GM19468 (cell line): ENCODE measurements around the gene TGM6.
"Not testable (repeated sequence)": the region's sequence is repeated elsewhere in the genome, so short reads cannot be mapped to it uniquely, and the experiment has no call there.

ENCODE experiments used
- ATAC-seq: cut with Tn5 transposase; IDR thresholded peaks from one replicate; pipeline ENCODE4 v1.9.1; 2021; ENCODE audit warnings: mild to moderate bottlenecking, moderate library complexity, moderate number of reproducible peaks; ENCODE audit not compliant: unreplicated experiment; ENCODE audit errors: extremely low read depth

TGM6 gene

DNA sequence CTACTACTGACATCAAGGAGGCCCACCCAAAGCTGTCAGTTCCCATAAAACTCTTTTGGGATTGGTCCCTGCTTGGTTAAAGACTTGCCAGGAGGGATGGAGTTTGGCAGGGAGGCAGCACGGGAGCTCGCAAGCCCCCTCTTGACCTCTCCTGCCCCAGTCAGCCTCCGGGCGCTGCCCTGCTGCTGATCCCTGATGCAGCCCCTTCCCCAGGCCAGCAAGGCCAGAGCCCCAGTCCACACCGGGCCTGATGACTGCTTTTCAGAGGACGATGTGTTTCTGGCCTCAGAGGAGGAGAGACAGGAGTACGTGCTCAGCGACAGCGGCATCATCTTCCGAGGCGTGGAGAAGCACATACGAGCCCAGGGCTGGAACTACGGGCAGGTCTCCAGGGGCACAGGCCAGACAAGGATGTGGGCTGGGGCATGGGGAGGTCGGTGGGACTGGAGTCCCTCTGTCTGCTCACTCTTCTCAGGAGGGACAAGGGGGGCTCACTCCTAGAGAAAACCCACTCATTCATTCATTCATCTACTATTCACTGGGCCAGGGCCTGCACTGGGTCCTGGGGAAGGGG lies 15.6 kb downstream of the TGM6 start:
- no peak for ATAC-seq

DNA sequence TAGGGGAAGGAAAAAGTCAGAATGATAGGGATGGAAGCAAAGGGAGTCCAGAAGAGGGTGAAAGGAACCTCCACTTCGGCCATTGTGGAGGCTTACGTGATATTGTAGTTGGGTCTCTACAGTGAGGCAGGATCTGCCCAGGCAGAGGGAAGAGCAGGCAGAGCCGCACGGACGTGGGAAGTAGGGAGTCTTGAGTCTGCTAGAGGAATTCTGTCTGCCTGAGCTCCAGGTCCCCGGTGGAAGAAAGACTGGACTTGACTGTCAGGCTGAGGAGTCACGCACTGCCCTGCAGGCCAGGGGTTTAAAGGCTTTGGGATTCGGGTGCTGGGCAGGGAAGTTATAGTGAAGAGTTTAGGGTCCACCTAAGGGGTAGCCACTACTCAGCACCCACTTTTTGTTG lies 16.4 kb downstream of the TGM6 start:
- no peak for ATAC-seq

DNA sequence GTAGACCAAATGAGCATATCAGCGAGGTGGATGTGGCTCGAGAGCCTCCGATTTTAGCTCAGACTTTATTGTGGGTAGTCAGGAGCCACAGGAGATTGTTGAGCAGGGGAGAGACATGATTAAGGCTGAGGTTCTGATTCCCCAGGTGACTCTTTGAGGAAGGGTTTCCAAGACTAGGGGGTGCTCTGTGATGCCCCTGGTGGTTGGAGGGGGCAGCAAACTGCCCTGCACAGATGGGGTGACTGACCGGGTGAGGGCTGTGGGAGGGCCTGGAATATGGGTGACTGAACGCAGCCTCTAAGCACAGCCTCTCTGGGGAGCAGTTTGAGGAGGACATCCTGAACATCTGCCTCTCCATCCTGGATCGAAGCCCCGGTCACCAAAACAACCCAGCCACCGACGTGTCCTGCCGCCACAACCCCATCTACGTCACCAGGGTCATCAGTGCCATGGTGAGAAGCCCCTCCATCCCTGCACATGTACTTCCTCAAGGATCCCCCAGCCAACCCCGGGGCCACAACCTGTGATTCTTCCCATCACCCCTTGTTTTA lies 17.0 kb downstream of the TGM6 start:
- ATAC-seq, result no peak

DNA sequence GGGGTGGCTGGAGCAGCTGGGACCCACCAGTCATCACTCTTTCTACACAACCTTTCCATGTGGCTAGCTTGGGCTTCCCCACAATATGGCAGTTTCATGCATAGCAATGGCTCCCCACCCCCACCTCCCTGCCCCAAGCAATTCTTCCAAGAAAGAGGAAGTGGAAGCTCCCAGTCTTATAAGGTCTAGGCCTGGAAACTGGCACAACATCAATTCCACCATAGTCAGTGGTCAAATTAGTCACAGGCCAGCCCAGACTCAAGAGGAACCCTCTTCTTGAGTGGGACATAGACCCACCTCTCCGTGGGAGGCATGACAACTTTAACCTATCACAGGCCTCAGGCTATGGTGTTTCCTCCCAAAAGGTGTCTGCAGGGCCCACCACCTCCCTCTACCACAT lies 17.7 kb downstream of the TGM6 start:
- no peak for ATAC-seq

DNA sequence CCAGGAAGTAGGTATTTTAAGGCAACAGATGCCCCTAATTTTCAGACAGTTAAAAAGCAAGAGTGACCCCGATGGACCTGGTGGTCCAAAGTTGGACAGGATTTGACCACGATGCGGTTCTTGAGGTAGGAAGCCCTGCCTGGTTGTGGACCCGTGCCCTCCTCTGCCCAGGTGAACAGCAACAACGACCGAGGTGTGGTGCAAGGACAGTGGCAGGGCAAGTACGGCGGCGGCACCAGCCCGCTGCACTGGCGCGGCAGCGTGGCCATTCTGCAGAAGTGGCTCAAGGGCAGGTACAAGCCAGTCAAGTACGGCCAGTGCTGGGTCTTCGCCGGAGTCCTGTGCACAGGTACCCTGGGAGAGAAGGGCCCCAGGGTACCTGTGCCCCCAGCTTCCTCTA lies 18.7 kb downstream of the TGM6 start:
- ATAC-seq, result no peak

DNA sequence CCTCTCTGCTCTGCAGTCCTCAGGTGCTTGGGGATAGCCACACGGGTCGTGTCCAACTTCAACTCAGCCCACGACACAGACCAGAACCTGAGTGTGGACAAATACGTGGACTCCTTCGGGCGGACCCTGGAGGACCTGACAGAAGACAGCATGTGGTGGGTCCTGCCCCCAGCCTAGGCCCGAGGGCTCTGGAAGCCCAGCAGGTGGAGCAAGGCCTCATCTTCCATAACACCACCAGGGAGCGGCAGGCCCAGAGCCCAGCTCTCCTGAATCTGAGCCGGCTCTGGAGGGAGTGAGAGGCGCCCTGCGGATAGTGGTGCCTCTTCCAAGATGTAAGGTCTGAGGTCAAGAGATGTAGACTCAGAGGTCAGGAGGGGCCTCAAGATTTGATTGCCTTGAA lies 19.6 kb downstream of the TGM6 start:
- no peak for ATAC-seq

DNA sequence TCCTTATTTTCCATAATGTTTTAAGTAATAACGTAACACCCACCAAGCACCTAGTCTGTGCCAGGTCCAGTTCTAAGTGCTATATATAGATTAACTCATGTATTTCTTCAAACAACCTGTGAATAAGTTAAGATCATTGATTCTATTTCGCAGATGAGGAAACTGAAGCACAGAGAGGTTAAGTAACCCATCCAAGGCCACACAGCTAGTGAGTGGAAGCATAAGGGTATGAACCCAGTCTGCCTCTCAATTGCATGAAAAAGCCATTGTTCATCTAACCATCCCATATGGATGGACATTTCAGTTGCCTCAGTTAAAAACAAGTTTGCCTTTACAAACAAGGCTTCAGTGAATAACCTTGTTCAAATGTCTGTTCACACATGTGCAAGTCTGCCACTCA lies 20.8 kb downstream of the TGM6 start:
- ATAC-seq, result no peak

DNA sequence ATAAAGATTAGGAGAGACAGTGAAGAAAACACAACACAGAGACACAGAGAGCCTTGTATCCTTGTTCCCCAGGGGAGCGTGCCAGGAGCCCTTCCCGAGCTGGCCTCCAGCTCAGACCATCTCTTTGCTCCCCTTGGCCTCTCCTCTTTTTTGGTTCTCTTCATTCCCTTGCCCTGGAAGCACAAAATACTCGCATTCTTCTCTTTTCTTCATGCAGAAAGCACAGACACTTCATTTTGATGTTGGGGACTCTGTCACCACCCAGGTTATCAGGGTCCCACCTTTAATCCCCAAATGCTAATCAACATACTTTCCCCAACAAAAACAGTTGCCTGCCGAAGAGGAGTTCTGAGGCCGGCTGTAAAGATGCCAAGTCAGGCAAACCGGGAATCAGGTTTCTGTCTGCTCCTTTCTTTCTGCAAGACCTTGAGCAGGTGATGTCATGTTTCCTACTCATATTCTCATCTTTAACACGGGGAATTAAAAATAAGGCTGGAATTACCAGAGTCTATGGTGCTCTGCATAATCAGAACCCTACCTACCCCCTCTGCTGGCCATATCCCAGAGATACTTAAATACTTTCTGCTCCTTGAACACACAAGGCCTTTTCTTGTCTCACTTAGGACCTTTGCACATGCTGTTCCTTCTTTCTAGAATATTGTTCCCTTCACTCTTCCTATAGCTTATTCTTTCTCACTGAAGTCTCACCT lies 21.7 kb downstream of the TGM6 start:
- no peak for ATAC-seq

DNA sequence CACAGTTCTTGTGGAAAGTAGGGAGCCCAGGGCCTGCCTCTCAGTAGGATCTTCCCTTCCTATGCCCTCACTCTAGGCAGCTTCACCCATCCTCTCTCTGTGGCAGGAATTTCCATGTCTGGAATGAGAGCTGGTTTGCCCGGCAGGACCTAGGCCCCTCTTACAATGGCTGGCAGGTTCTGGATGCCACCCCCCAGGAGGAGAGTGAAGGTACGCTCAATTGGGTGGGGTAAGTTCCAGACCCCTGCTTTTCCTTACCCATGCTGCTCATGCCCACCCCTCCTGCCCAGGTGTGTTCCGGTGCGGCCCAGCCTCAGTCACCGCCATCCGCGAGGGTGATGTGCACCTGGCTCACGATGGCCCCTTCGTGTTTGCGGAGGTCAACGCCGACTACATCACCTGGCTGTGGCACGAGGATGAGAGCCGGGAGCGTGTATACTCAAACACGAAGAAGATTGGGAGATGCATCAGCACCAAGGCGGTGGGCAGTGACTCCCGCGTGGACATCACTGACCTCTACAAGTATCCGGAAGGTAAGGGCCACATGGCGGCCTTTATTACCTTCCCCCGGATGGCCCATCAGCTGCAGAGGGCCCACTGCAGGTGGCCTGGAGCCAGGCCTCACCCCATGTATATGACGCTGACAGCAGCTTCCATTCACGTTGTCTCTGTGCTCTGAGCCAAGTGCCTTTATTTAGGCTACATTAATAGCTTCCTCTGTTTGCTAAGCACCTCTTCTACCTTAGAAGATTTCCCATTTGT lies 22.8 kb downstream of the TGM6 start:
- no peak for ATAC-seq

DNA sequence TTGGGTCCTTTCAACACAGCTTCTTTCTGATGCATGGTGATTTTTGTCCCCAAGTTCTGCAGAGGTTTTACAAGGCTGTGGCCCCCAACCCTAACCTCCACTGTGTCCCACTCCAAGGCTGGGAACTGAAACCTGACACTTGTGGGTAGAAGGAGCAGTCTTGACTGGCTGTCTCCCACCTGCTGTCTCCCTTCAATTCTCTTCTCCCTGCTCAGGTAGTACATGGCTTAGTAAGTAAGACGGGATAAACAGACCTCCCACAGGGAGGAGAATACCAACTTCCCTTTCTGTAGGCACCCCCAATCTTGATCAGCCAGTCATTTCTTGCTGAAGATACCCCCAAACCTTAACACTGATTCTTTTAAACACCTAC lies 25.0 kb downstream of the TGM6 start:
- ATAC-seq, result no peak

DNA sequence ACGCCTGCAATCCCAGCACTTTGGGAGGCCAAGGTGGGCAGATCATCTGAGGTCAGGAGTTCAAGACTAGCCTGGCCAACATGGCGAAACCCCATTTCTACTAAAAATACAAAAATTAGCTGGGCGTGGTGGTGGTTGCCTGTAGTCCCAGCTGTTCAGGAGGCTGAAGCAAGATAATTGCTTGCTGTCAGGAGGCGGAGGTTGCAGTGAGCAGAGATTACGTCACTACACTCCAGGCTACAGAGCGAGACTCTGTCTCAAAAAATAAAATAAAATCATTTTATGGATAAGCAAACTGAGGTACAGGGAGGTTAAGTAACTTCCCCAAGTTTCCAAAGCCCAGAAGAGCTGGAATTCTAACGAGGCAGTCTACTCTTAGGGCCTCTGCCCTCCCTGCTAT lies 26.7 kb downstream of the TGM6 start:
- ATAC-seq, result not testable (repeated sequence)

DNA sequence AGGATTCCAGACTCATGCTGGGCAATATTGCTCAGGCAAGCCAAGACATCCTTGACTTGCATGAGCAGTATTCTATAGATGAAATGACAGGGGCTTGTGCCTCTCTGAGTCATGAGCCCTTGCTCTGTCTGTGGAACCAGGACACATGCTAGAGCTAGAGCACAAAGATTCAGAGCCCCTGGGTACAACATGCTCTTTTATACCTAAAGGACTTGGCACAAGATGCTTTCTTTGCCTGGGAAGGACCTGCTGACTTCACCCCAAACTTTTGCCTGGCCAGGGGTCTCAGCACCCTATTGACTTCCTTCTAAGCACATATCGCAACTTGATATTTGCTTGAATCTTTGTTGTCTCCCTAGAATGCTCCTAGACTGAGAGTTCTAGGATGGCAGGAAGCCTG lies 27.4 kb downstream of the TGM6 start:
- ATAC-seq, result no peak

DNA sequence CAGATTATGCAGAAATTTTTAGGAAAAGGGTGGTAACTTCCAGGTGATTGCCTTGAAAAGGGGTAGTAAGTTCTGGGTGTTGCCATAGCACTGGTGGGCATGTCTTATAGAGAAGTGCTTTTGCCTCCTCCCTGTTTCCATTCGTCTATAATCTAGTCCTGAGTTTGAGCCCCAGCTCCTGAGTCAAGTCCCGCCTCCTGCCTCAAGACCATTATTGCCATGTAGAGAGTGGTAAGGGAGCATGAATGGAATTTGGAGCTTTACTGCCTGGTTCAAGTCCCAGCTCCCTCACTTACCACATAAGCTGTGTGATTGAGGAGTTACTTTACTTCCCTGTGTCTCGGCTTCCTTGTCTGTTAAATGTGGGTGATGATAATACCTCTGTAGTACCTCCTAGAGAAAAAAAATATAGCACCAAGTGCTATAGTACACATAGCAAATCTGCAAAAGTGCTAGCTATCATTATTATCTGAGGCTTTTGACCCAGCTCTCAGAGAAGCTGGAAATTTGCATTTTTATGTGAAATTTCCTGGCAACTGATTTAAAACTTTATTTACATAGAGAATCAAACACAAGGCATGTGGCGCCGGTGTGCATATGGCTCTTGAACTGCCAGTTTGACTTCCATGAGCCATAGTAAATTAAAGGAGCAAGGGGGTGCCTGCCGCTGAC lies 36.0 kb downstream of the TGM6 start:
- no peak for ATAC-seq

DNA sequence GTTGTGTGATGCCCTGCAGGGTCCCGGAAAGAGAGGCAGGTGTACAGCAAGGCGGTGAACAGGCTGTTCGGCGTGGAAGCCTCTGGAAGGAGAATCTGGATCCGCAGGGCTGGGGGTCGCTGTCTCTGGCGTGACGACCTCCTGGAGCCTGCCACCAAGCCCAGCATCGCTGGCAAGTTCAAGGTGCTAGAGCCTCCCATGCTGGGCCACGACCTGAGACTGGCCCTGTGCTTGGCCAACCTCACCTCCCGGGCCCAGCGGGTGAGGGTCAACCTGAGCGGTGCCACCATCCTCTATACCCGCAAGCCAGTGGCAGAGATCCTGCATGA lies 36.5 kb downstream of the TGM6 start:
- no peak for ATAC-seq

DNA sequence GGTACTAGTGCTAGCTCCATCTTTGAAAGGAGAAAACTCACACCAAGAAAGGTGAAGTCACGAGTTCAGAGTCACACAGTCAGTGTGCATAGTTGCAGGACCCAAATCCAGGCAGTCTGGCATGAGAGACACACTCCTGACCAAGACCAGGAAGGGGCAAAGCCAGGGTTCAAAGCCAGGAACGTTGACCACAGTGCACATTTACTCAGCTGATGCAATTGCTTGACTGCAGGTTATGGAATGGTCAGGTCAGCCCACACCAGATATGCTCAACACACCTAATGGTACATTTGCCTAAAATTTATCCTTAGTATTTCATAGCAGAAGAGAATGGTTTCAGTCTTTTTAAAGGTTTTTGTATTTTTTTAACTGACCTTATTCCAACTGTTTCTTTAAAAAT lies 37.7 kb downstream of the TGM6 start:
- no peak for ATAC-seq

DNA sequence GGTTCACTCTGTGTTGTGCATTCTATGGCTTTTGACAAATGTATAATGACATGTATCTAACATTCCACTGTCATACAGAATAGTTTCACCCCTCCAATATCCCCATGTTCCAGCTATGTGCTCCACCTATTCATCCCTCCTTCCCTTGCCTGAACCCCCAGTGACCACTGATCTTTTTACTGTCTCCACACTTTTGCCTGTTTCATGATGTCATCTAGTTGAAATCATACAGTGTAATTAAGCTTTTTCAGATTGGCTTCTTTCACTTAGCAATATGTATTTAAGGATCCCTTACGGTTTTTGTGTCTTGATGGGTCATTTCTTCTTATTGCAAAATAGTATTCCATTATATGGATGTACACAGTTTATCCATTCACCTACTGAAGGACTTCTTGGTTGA lies 39.8 kb downstream of the TGM6 start:
- no peak for ATAC-seq

DNA sequence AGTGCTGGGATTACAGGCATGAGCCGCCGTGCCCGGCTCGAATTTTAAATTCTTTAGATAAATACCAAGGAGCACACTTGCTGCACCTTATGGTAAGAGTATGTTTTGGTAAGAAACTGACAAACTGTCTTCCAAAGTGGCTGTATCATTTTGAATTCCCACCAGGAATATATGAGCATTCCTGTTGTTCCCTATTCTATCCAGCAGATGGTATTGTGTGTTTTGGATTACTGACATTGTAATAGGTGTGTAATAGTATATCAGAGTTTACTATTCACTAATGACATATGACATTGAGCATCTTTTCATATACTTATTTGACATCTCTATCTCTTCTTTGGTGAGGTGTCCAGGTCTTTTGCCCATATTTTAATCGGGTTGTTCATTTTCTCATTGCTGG lies 40.5 kb downstream of the TGM6 start:
- no peak for ATAC-seq

DNA sequence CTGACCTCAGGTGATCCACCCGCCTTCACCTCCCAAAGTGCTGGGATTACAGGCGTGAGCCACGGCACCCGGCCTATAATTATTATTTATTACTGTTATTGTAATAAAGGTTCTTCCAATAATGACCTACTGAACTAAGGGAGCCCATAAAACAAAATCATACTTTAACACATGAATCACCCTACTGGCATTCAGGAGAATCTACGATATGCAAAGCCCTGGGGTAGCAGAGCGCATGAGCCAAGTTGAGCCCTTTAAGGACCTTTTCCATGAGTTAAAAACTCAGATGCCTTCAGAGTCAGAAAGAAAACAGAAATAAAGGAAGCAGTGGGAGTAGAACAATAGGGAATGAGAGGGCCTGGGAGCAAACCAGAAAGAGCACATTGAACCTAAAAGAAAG lies 48.4 kb downstream of the TGM6 start:
- no peak for ATAC-seq

DNA sequence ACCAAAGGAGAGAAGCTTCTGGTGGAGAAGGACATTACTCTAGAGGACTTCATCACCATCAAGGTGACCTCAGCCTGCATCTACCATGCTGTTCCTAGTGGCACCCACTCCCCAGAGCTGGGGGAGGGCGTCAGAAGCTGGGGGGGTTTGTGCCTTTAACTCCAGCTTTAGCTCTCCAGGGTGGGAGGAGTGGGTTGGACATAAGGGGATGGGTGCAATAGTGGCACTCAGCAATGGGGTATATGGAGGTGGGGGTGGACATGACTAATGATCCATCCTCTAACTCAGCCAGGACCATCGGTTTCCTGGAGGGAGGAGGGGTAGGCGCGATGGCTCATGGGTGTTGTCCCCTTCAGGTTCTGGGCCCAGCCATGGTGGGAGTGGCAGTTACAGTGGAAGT lies 49.8 kb downstream of the TGM6 start:
- no peak for ATAC-seq

DNA sequence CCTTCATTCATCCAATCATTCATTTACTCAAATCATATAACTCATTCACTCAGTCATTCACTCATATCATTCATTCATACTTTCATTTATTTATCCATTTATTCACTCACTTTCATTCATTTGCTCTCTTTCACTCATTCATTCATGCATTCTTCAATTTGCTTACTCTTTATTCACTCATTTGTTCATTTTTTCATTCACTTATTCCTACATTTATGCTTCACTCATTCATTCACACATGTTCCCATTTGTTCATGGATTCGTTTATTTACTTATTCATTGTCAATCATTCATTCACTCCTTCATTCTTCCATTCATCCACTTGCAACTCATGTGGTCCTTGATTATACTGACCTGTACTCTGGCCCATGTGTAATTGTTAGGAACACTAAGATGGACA lies 50.5 kb downstream of the TGM6 start:
- no peak for ATAC-seq

DNA sequence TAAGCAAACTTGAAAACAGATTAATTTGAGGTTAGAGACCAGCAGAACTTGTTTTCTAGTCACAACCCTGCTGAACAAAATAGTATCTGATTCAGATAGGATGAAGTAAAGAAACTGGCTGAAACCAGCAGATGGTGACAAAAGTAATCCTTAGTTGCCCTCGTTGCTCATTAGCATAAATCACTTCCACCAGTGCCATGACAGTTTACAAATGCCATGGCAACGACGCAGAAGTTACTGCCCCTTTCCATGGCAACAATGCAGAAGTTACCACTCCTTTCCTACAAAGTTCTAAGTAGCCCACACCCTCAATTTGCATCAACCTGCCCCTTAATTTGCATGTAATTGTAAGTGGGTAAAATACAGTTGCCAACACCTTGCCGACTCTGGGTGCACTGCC lies 66.1 kb downstream of the TGM6 start:
- ATAC-seq, result no peak
